ENCODE data around the gene TTC5. TPM values are rescaled to one million over a fixed set of nuclear protein-coding genes. Genes with fewer than 3 reads are reported as not detected.
"Not testable (repeated sequence)": the region's sequence is repeated elsewhere in the genome, so short reads cannot be mapped to it uniquely, and the experiment has no call there.

Gene TTC5
- total RNA-seq, 2 donors from 2014 or later = 5.7 to 21.6 TPM

- peaks cover 9 to 40% of the 10 kb centered on the region in 2 donors for H3K36me3 Mint-ChIP-seq
- H3K9me3 Mint-ChIP-seq = no peaks in the 10 kb centered on the region
- DNase-seq (ENCODE audit: low spot score in 2 of 2) (no peak), ATAC-seq (no peak)
- no peak overlapping the region for H3K27ac Mint-ChIP-seq
Measured at GRCh38 chr14:20329355-20329754, 23.6 kb upstream of the TTC5 start.

GRCh38 chr14:20328705-20329104 lies 23.0 kb upstream of the TTC5 start:
- H3K27ac Mint-ChIP-seq = no peak overlapping the region
- peaks cover 9 to 43% of the 10 kb centered on the region in 2 donors for H3K36me3 Mint-ChIP-seq
- no peak for DNase-seq (ENCODE audit: low spot score in 2 of 2)
- H3K9me3 Mint-ChIP-seq = no peaks in the 10 kb centered on the region
- ATAC-seq = no peak

GRCh38 chr14:20327005-20327869 lies 21.5 kb upstream of the TTC5 start:
- Mint-ChIP-seq H3K36me3 (peaks cover 0 to 41% of the 10 kb centered on the region in 2 donors), H3K27ac (peak overlapping the region; percentile 9 to 55), H3K9me3 (no peaks in the 10 kb centered on the region)
- peak in 1 of 2 donors; percentile 38 for DNase-seq (ENCODE audit: low spot score in 2 of 2)
- ATAC-seq = peak in 1 of 2 donors; percentile 44

DNA sequence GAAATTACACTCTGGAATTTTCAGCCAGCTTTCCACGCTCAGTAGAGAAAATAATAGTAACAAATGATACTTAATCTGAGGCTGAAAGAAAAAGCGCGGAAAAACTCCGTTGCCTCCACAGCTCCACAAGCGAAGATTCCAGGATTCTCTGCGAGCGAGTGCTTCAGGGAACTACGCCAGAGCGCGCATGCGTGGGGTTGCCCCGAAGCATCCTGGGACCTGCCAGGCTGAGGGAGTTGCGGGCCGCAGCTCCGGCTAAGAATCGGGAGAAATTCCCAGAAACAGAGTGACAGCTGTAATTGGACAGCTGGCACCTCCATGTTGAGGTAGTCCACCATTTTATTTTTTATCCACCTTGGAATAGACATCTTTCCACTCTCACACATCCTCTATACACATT lies 12.0 kb upstream of the TTC5 start:
- no peak overlapping the region for H3K27ac Mint-ChIP-seq
- H3K9me3 Mint-ChIP-seq = no peaks in the 10 kb centered on the region
- peaks cover 14 to 30% of the 10 kb centered on the region in 2 donors for H3K36me3 Mint-ChIP-seq
- no peak for DNase-seq (ENCODE audit: low spot score in 2 of 2)
- ATAC-seq = no peak

DNA sequence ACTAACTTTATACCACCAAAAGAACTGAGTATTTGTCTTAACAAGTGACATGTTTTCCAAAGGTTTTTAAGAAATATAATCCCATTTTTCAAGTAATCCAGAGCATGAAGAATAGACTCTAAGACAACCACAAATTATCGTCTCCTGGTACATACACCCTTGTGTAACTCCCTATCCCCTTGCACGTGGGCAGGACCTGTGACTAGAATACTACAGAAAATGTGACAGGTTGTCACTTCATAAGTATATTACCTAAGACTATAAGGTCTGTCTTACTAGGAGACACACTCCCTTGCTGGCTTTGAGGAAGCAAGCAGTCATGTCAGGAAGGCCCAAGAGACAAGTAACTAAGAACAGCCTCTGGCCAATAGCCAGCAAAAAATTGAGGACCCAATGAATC lies 8.3 kb upstream of the TTC5 start:
- no peak overlapping the region for H3K27ac Mint-ChIP-seq
- ATAC-seq = no peak
- H3K36me3 Mint-ChIP-seq = peaks cover 14 to 21% of the 10 kb centered on the region in 2 donors
- no peaks in the 10 kb centered on the region for H3K9me3 Mint-ChIP-seq
- no peak for DNase-seq (ENCODE audit: low spot score in 2 of 2)

- ATAC-seq (peak in 1 of 2 donors; percentile 28), DNase-seq (ENCODE audit: low spot score in 2 of 2) (no peak)
- H3K36me3 Mint-ChIP-seq = no peaks in the 10 kb centered on the region
- H3K9me3 Mint-ChIP-seq = no peaks in the 10 kb centered on the region
- peak overlapping the region; percentile 85 to 91 for H3K27ac Mint-ChIP-seq
Measured at GRCh38 chr14:20306079-20306423, 300 bp upstream of the TTC5 start.

- Mint-ChIP-seq H3K36me3 (peaks cover 0 to 4% of the 10 kb centered on the region in 2 donors), H3K9me3 (no peaks in the 10 kb centered on the region), H3K27ac (peak overlapping the region in 1 of 2 donors; percentile 5)
- ATAC-seq (no peak), DNase-seq (ENCODE audit: low spot score in 2 of 2) (no peak)
Measured at GRCh38 chr14:20302042-20302755, 3.6 kb downstream of the TTC5 start.

DNA sequence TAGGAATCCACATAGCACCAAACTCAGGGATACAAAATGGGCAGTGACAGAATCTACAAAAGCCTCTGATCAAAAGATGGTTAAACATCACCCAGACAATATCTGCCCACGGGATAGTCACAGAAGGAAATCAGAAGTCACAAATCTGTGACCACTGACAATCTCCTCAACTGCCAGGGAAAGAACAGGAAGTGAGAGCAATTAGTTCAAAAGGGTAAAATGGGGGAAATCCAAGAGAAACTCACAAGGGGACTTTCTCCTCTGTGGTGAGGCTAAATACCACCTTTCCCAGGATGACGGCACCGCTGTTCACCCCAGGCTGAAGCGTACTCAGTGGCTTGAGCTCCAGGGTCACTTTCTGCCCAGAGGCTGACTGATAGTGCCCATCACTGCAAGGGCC lies 10.7 kb downstream of the TTC5 start:
- ATAC-seq (peak in 1 of 2 donors; percentile 95), DNase-seq (ENCODE audit: low spot score in 2 of 2) (no peak)
- Mint-ChIP-seq H3K9me3 (no peaks in the 10 kb centered on the region), H3K27ac (peak overlapping the region in 1 of 2 donors; percentile 66), H3K36me3 (peaks cover 0 to 20% of the 10 kb centered on the region in 2 donors)

DNA sequence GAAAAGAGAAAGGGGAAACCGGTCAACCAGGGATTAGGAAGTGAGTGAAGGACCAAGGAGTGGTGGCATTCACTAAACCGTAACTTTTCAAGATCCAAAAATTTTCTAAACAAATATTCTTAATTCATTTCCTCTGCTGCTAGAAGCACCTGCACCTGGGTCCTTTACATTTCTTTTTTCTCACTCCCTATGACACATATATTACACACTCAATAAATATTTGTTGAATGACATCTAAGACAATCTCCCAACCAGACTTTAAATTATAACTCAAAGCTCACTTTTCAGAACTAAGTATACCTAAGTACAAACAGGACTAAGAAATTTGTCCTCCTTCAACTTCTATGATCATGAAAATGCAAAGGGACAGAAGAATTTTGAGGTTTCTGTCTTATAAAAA lies 11.1 kb downstream of the TTC5 start:
- peaks cover 4 to 20% of the 10 kb centered on the region in 2 donors for H3K36me3 Mint-ChIP-seq
- H3K27ac Mint-ChIP-seq = no peak overlapping the region

DNA sequence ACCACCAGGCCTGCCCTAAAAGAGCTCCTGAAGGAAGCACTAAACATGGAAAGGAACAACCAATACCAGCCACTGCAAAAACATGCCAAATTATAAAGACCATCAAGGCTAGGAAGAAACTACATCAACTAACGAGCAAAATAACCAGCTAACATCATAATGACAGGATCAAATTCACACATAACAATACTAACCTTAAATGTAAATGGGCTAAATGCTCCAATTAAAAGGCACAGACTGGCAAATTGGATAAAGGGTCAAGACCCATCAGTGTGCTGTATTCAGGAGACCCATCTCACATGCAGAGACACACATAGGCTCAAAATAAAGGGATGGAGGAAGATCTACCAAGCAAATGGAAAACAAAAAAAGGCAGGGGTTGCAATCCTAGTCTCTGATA lies 23.8 kb downstream of the TTC5 start:
- DNase-seq (ENCODE audit: low spot score in 2 of 2); H3K27ac Mint-ChIP-seq; ATAC-seq: not testable (repeated sequence)
- Mint-ChIP-seq H3K36me3 (peaks cover 61% of the 10 kb centered on the region in 2 donors), H3K9me3 (peaks cover 9 to 24% of the 10 kb centered on the region in 2 donors)

More for the DNA sequence above, 11.1 kb downstream of the TTC5 start:
- ATAC-seq (no peak), DNase-seq (ENCODE audit: low spot score in 2 of 2) (no peak)
- no peaks in the 10 kb centered on the region for H3K9me3 Mint-ChIP-seq

DNA sequence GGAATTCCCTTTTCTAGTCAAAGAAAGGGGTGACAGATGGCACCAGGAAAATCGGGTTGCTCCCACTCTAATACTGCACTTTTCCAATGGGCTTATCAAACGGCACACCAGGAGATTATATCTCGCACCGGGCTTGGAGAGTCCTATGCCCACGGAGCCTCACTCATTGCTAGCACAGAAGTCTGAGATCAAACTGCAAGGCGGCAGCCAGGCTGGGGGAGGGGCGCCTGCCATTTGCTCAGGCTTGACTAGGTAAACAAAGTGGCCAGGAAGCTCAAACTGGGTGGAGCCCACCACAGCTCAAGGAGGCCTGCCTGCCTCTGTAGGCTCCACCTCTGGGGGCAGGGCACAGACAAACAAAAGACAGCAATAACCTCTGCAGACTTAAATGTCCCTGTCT lies 25.5 kb downstream of the TTC5 start:
- ATAC-seq; DNase-seq (ENCODE audit: low spot score in 2 of 2): not testable (repeated sequence)
- Mint-ChIP-seq H3K9me3 (peaks cover 9 to 30% of the 10 kb centered on the region in 2 donors), H3K27ac (peak overlapping the region in 1 of 2 donors; percentile 14), H3K36me3 (peaks cover 55 to 56% of the 10 kb centered on the region in 2 donors)

- peaks cover 59 to 62% of the 10 kb centered on the region in 2 donors for H3K36me3 Mint-ChIP-seq
- no peak for DNase-seq (ENCODE audit: low spot score in 2 of 2)
- no peak for ATAC-seq
- no peak overlapping the region for H3K27ac Mint-ChIP-seq
- H3K9me3 Mint-ChIP-seq = peaks cover 17 to 37% of the 10 kb centered on the region in 2 donors
Measured at GRCh38 chr14:20278414-20278813, 27.3 kb downstream of the TTC5 start.

DNA sequence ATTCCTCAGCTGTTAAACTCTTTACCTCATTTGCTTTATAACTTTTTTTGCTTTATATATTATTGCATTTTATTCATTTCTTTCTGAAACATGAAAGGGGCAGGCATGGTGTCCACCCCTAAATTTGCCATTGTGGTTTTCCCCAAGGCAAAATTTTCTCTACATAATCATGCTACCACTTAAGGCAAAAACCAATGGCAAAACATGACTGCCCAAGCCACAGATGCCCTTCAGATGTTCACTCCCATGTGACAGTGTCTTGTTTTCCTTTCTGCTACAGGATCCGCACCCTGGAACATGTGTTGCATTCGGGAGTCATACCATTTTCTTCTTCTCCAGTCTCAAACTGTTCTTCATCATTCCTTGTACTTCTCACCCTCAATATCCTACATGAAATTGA lies 28.3 kb downstream of the TTC5 start:
- ATAC-seq = no peak
- DNase-seq (ENCODE audit: low spot score in 2 of 2) = no peak
- H3K27ac Mint-ChIP-seq = no peak overlapping the region
- H3K36me3 Mint-ChIP-seq = peaks cover 59 to 61% of the 10 kb centered on the region in 2 donors
- H3K9me3 Mint-ChIP-seq = peaks cover 20 to 32% of the 10 kb centered on the region in 2 donors

GRCh38 chr14:20274062-20274461 lies 31.7 kb downstream of the TTC5 start:
- no peak for DNase-seq (ENCODE audit: low spot score in 2 of 2)
- peaks cover 45 to 46% of the 10 kb centered on the region in 2 donors for H3K36me3 Mint-ChIP-seq
- no peak for ATAC-seq
- H3K27ac Mint-ChIP-seq = no peak overlapping the region
- peaks cover 21 to 37% of the 10 kb centered on the region in 2 donors for H3K9me3 Mint-ChIP-seq

- peak overlapping the region in 1 of 2 donors; percentile 25 for H3K27ac Mint-ChIP-seq
- DNase-seq (ENCODE audit: low spot score in 2 of 2); H3K9me3 Mint-ChIP-seq; ATAC-seq; H3K36me3 Mint-ChIP-seq: not testable (repeated sequence)
Measured at GRCh38 chr14:20264361-20264760, 41.4 kb downstream of the TTC5 start.

DNA sequence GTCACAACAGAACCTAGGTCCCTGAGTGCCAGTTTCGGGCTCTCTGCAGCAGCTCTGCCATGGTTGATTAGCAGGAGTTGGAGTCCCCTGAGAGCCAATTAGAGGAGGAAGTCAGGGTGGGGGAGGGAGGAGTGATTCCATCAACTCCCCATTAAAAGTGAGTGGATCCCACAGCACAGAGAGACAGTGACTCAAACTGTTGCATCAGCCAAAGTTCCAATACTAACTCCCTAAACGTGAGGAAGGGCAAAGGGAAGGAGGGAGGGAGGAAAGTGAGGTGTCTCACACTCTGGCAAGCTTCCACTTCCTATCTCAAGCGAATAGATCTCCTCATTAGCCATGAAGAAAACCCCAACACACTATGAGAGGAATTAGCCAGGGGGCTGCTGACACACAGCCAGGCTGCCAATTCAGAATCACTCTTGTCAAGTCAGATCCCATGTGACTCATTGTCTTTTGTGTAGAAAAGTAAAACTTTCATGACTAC lies 43.1 kb downstream of the TTC5 start:
- Mint-ChIP-seq H3K36me3 (peaks cover 0 to 5% of the 10 kb centered on the region in 2 donors), H3K9me3 (no peaks in the 10 kb centered on the region)
- DNase-seq (ENCODE audit: low spot score in 2 of 2) = no peak

DNA sequence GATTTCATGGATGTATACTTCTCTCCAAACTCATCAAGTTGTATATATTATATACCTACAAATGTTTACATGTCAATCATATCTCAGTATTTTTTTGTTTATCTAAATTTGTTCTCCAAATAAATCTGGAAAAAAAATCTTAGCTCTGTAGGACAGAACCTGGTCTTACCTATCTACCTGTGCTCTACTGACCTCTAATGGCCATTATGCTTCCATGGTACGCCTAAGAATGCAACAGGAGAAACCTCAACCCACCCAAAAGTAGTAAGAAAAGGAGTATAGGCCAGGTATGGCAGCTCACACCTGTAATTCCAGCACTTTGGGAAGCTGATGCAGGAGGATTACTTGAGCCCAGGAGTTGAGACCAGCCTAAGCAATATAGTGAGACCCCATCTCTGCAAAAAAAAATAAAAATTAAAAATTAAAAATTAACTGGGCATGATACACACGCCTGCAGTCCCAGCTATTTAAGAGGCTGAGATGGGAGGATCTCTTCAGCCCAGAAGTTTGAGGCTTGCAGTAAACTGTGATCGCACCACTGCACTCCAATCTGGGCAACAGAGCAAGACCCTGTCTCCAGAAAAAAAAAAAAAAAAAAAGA lies 58.0 kb downstream of the TTC5 start:
- ATAC-seq (no peak), DNase-seq (ENCODE audit: low spot score in 2 of 2) (no peak)
- H3K9me3 Mint-ChIP-seq = peaks cover 7% of the 10 kb centered on the region in 2 donors
- H3K36me3 Mint-ChIP-seq = peaks cover under 1 to 9% of the 10 kb centered on the region in 2 donors
- no peak overlapping the region for H3K27ac Mint-ChIP-seq

More for the DNA sequence above, 43.1 kb downstream of the TTC5 start:
- no peak overlapping the region for H3K27ac Mint-ChIP-seq
- no peak for ATAC-seq
